K562 (cell line): Measurements from ENCODE around the gene MXRA7. TPM values are rescaled to one million over a fixed set of nuclear protein-coding genes. Genes with fewer than 3 reads are reported as not detected.

Experiments used
- BCLAF1 ChIP-seq, 2 experiments: fragments of 450-650 bp in 1 of 2; IDR thresholded peaks; 2 replicates each; pipeline ENCODE4 v1.6.1; 2011 to 2017; ENCODE audit warnings: low read depth in 2 of 2, antibody characterized with exemption in 1 of 2, borderline replicate concordance in 1 of 2, low read length in 1 of 2, mild to moderate bottlenecking in 1 of 2, mixed read lengths in 1 of 2; ENCODE audit not compliant: control insufficient read depth in 1 of 2
- SRSF1 ChIP-seq: fragments of 200-400 bp; formaldehyde crosslinking; IDR thresholded peaks from 2 replicates; pipeline ENCODE4 v1.6.1; 2017; ENCODE audit warnings: mild to moderate bottlenecking, low read depth, low read length, moderate library complexity
- ZBTB40 ChIP-seq, 2 experiments: fragments of 450-650 bp in 1 of 2; sonication (generic) in 1 of 2; formaldehyde crosslinking in 1 of 2; IDR thresholded peaks; 2 replicates each; pipeline versions ENCODE4 v1.7.1 to v1.9.0; 2016 to 2022; ENCODE audit warnings: inconsistent platforms in 1 of 2, mild to moderate bottlenecking in 1 of 2, missing genetic modification reagents in 1 of 2
- ZNF444 ChIP-seq: fragments of 250-450 bp; sonication (Bioruptor Pico); IDR thresholded peaks from 2 replicates; pipeline ENCODE4 v1.4.0; 2020; ENCODE audit warnings: mild to moderate bottlenecking, moderate library complexity
- polyA plus RNA-seq, 8 experiments: library from polyadenylated mRNA; depleted of rRNA in 4 of 8; stranded (reverse) in 5 of 8; unstranded in 3 of 8; fragments of >200 nt; fragmentation: Nextera tagmentation in 2 of 8; fragmentation: Illumina TruSeq in 1 of 8; extraction: Ambion mirVana in 2 of 8; extraction: Trizol in 1 of 8; gene quantifications; 2 replicates each; pipeline versions ENCODE4 v1.2.1 to v1.2.3, GENCODE V29; 2011 to 2014; ENCODE audit warnings: inconsistent platforms in 1 of 8, missing spikeins in 1 of 8
- total RNA-seq, 7 experiments: library from RNA; depleted of rRNA in 6 of 7; stranded (reverse); fragments of >200 nt in 6 of 7; fragmentation: Illumina TruSeq in 2 of 7; extraction: Trizol in 2 of 7; gene quantifications; 2 replicates each; pipeline versions ENCODE4 v1.2.1 to v1.2.3, GENCODE V29; 2011 to 2021; ENCODE audit warnings: low replicate concordance in 1 of 7

The MXRA7 gene
- total and polyA plus RNA-seq, 9 of the 15 experiments (the other 6 are each of a cell fraction or from before 2014, with no cell fraction given) = 2.6 to 38.4 (median 14.3) TPM

- TF ChIP-seq ZBTB40 (IDR thresholded peaks at IDR 0.05) = 0 out of 2 replicates have a peak, but pooled peaks have one; percentile 7
- no peak for TF ChIP-seq ZBTB40 (CRISPR knock-in tag; IDR thresholded peaks at IDR 0.05)
- TF ChIP-seq SRSF1 = no peak
- TF ChIP-seq BCLAF1 (IDR thresholded peaks at IDR 0.05; ENCODE audit: borderline replicate concordance in 1 of 2, control insufficient read depth in 1 of 2, low read depth in 2 of 2, low read length in 1 of 2) = no peak
- no peak for TF ChIP-seq ZNF444
Measured at GRCh38 chr17:76667786-76668453, 42.8 kb downstream of the MXRA7 start (continued).
